HepG2 (cell line): ENCODE measurements around the gene DCAF6. TPM values are rescaled to one million over a fixed set of nuclear protein-coding genes. Genes with fewer than 3 reads are reported as not detected.

ENCODE experiments used
- ATAC-seq: fragments of 200-7000 bp; cut with Tn5 transposase; 3 replicates; pipeline ENCODE4 v1.9.1; 2020; ENCODE audit warnings: mild to moderate bottlenecking, moderate library complexity
- BruUV-seq: library from RNA; stranded (reverse); fragments of 400-500 nt; replicated peaks from 2 replicates; lab custom pipeline; 2021; lab: Mats Ljungman, UMichigan
- CTCF ChIA-PET: fragments of 300-600 bp; formaldehyde crosslinking; extraction: SDS; loops from one replicate; lab custom pipeline; 2021; ENCODE audit warnings: low total read pairs, inconsistent platforms, low intra/inter-chr PET ratio; lab: Yijun Ruan, JAX
- POLR2A ChIA-PET: fragments of 350-600 bp; sonication (Branson Sonifier 250); formaldehyde crosslinking; loops from one replicate; lab custom pipeline; 2020; ENCODE audit warnings: antibody characterized with exemption, inconsistent platforms; lab: Yijun Ruan, JAX
- DNase-seq: peaks from one replicate; pipeline ENCODE4 v3.0.0-alpha.2; 2015; ENCODE audit warnings: low spot score
- FAIRE-seq: peaks from 3 replicates; lab custom pipeline; 2011; peaks lifted over from hg19 to GRCh38; lab: Jason Lieb, UNC
- H2AFZ ChIP-seq: one replicate; pipeline ENCODE4 v1.6.1; 2011; ENCODE audit warnings: low read length, inconsistent platforms
- H3K27ac ChIP-seq: fragments of 300-600 bp; 3 replicates; pipeline ENCODE4 v1.8.0; 2011; ENCODE audit warnings: mixed run types, mild to moderate bottlenecking, mixed read lengths, low read length, inconsistent platforms; ENCODE audit not compliant: insufficient read depth; ENCODE audit errors: extremely low read length
- H3K27me3 ChIP-seq, 2 experiments: fragments of 200-600 bp in 1 of 2; 2 replicates in 1 of 2; 3 replicates in 1 of 2; pipeline versions ENCODE4 v1.6.0 to v1.8.0; 2011; ENCODE audit warnings: low read length in 2 of 2, mild to moderate bottlenecking in 2 of 2, moderate library complexity in 2 of 2, inconsistent platforms in 1 of 2; ENCODE audit not compliant: insufficient read depth in 2 of 2, control insufficient read depth in 1 of 2
- H3K36me3 ChIP-seq, 2 experiments: fragments of 200-600 bp in 1 of 2; replicated peaks in 1 of 2; 2 replicates in 1 of 2; 3 replicates in 1 of 2; pipeline versions ENCODE4 v1.5.1 to v1.8.0; 2011; ENCODE audit warnings: low read length in 2 of 2, inconsistent platforms in 1 of 2; ENCODE audit not compliant: insufficient read depth in 2 of 2, control insufficient read depth in 1 of 2
- H3K4me1 ChIP-seq: 2 replicates; pipeline ENCODE4 v1.5.1; 2012; ENCODE audit warnings: low read length, inconsistent platforms; ENCODE audit not compliant: insufficient read depth
- H3K4me2 ChIP-seq: 2 replicates; pipeline ENCODE4 v1.6.0; 2011; ENCODE audit warnings: low read depth, low read length, inconsistent platforms
- H3K4me3 ChIP-seq, 3 experiments: fragments of 200-600 bp in 1 of 3; sonication (generic), shearing (Covaris generic) in 1 of 3; replicated peaks in 1 of 3; 2 replicates each; pipeline ENCODE4 v1.5.1; 2011 to 2016; ENCODE audit warnings: low read length in 3 of 3, inconsistent platforms in 2 of 3, low read depth in 2 of 3, mild to moderate bottlenecking in 2 of 3, control low read depth in 1 of 3, mixed read lengths in 1 of 3; ENCODE audit not compliant: insufficient read depth in 1 of 3
- H3K79me2 ChIP-seq: one replicate; pipeline ENCODE4 v1.6.1; 2011; ENCODE audit warnings: low read length, inconsistent platforms; ENCODE audit not compliant: insufficient read depth
- H3K9ac ChIP-seq: 2 replicates; pipeline ENCODE4 v1.6.0; 2011; ENCODE audit warnings: mild to moderate bottlenecking, low read depth, low read length, inconsistent platforms; ENCODE audit not compliant: insufficient read depth
- H3K9me3 ChIP-seq: 2 replicates; pipeline ENCODE4 v1.5.1; 2012; ENCODE audit warnings: mild to moderate bottlenecking, low read length
- H4K20me1 ChIP-seq: 2 replicates; pipeline ENCODE4 v1.6.0; 2011; ENCODE audit warnings: inconsistent platforms, mild to moderate bottlenecking, low read length, moderate library complexity; ENCODE audit not compliant: insufficient read depth
- ATF7 ChIP-seq, 2 experiments: fragments of 450-650 bp in 1 of 2; sonication (generic) in 1 of 2; formaldehyde crosslinking in 1 of 2; IDR thresholded peaks; 2 replicates each; pipeline versions ENCODE4 v1.4.0 to v1.6.1; 2016 to 2020; ENCODE audit warnings: antibody characterized with exemption in 1 of 2, mild to moderate bottlenecking in 1 of 2, missing genetic modification reagents in 1 of 2
- ELF3 ChIP-seq: IDR thresholded peaks from 2 replicates; pipeline ENCODE4 v1.6.1; 2016; ENCODE audit warnings: missing genetic modification reagents, missing compliant biosample characterization
- HHEX ChIP-seq: IDR thresholded peaks from 2 replicates; pipeline ENCODE4 v1.6.1; 2016; ENCODE audit warnings: control low read depth
- JUN ChIP-seq: sonication (generic); formaldehyde crosslinking; IDR thresholded peaks from 2 replicates; pipeline ENCODE4 v1.4.0; 2020; ENCODE audit warnings: mild to moderate bottlenecking, missing genetic modification reagents
- KMT2A ChIP-seq: sonication (generic); formaldehyde crosslinking; IDR thresholded peaks from 2 replicates; pipeline ENCODE4 v1.4.0; 2020; ENCODE audit warnings: missing genetic modification reagents
- MBNL3 ChIP-seq: fragments of 250-450 bp; sonication (Bioruptor Pico); conservative IDR thresholded peaks from 2 replicates; pipeline ENCODE4 v1.8.0; 2022; ENCODE audit warnings: mild to moderate bottlenecking, inconsistent platforms
- MEIS2 ChIP-seq: sonication (generic); formaldehyde crosslinking; IDR thresholded peaks from 2 replicates; pipeline ENCODE4 v1.9.0; 2021; ENCODE audit warnings: mild to moderate bottlenecking, missing genetic modification reagents
- MTA1 ChIP-seq: sonication (generic); formaldehyde crosslinking; IDR thresholded peaks from 2 replicates; pipeline ENCODE4 v1.4.0; 2020; ENCODE audit warnings: missing genetic modification reagents, mild to moderate bottlenecking, borderline replicate concordance
- PAX8 ChIP-seq: sonication (generic); formaldehyde crosslinking; IDR thresholded peaks from 2 replicates; pipeline ENCODE4 v1.8.0; 2022; ENCODE audit warnings: mild to moderate bottlenecking, missing genetic modification reagents, borderline replicate concordance
- POGZ ChIP-seq: sonication (generic); formaldehyde crosslinking; IDR thresholded peaks from 2 replicates; pipeline ENCODE4 v1.4.0; 2020; ENCODE audit warnings: mild to moderate bottlenecking, missing genetic modification reagents
- RNF2 ChIP-seq: fragments of 450-650 bp; conservative IDR thresholded peaks from 2 replicates; pipeline ENCODE4 v1.6.1; 2016; ENCODE audit warnings: low read depth
- TBX3 ChIP-seq: fragments of 450-650 bp; IDR thresholded peaks from 2 replicates; pipeline ENCODE4 v1.6.1; 2017; ENCODE audit warnings: antibody characterized with exemption, mild to moderate bottlenecking, inconsistent platforms, borderline replicate concordance
- XBP1 ChIP-seq: sonication (generic); formaldehyde crosslinking; IDR thresholded peaks from 2 replicates; pipeline ENCODE4 v1.5.0; 2020; ENCODE audit warnings: missing genetic modification reagents
- ZBTB3 ChIP-seq: sonication (generic); formaldehyde crosslinking; IDR thresholded peaks from 2 replicates; pipeline ENCODE4 v1.4.0; 2020; ENCODE audit warnings: low read depth, mild to moderate bottlenecking, moderate library complexity, missing genetic modification reagents, borderline replicate concordance
- ZBTB7B ChIP-seq: sonication (generic); formaldehyde crosslinking; IDR thresholded peaks from 2 replicates; pipeline ENCODE4 v1.4.0; 2020; ENCODE audit warnings: missing genetic modification reagents
- ZNF180 ChIP-seq: sonication (generic); formaldehyde crosslinking; IDR thresholded peaks from 2 replicates; pipeline ENCODE4 v1.4.0; 2020; ENCODE audit warnings: low read depth, missing genetic modification reagents, borderline replicate concordance
- ZNF550 ChIP-seq: sonication (generic); formaldehyde crosslinking; IDR thresholded peaks from 2 replicates; pipeline ENCODE4 v1.4.0; 2020; ENCODE audit warnings: mild to moderate bottlenecking, missing genetic modification reagents, borderline replicate concordance
- ZNF672 ChIP-seq: sonication (generic); formaldehyde crosslinking; IDR thresholded peaks from 2 replicates; pipeline ENCODE4 v1.8.1; 2022; ENCODE audit warnings: missing genetic modification reagents
- ZNF781 ChIP-seq: sonication (generic); formaldehyde crosslinking; IDR thresholded peaks from 2 replicates; pipeline ENCODE4 v1.5.1; 2020; ENCODE audit warnings: borderline replicate concordance, mild to moderate bottlenecking, missing genetic modification reagents; ENCODE audit errors: not compliant biosample characterization
- WGBS: methylation state at CpG from one replicate; pipeline ENCODE4 v1.1.6; 2017; ENCODE audit warnings: low lambda C conversion rate; 5-methylcytosine and 5-hydroxymethylcytosine counted together
- in situ Hi-C: cut with HindIII; loops from 2 replicates; pipeline ENCODE4 v1.10.0; 2017; ENCODE audit warnings: low pct_unique_long_range_greater_than_20kb; ENCODE audit not compliant: extremely low pct_ligation_motif_present
- intact Hi-C: fragments of 100-400 bp; cut with micrococcal nuclease; formaldehyde crosslinking; loops from one replicate; pipeline ENCODE4 v1.10.0; 2022; ENCODE audit not compliant: unreplicated experiment
- polyA plus RNA-seq, 8 experiments: library from polyadenylated mRNA; depleted of rRNA in 3 of 8; stranded (reverse) in 7 of 8; unstranded in 1 of 8; fragments of >200 nt; fragmentation: Illumina TruSeq in 4 of 8; extraction: Trizol in 4 of 8; gene quantifications; 2 replicates each; pipeline versions ENCODE4 v1.2.1 to v1.2.3, GENCODE V29; 2011 to 2016; ENCODE audit warnings: low read depth in 4 of 8, missing spikeins in 1 of 8, mixed read lengths in 1 of 8; ENCODE audit not compliant: insufficient read depth in 1 of 8
- total RNA-seq, 5 experiments: library from RNA; depleted of rRNA; stranded (reverse); fragments of >200 nt; fragmentation: Illumina TruSeq; extraction: Trizol; gene quantifications; 2 replicates each; pipeline ENCODE4 v1.2.3, GENCODE V29; 2016; ENCODE audit warnings: low read depth in 1 of 5

The DCAF6 gene
- total and polyA plus RNA-seq, 2 of the 13 experiments (the other 11 are each of a cell fraction or from before 2014, with no cell fraction given) = 24.7 to 33.7 TPM

- no TSS peak for BruUV-seq
- Histone ChIP-seq H2AFZ (no peak overlapping the region), H3K27ac (no peak overlapping the region), H3K9me3 (no peaks in the 10 kb centered on the region), H3K4me1 (peaks cover 15% of the 10 kb centered on the region), H3K9ac (no peak overlapping the region), H3K4me2 (no peak overlapping the region), H3K27me3 (no peaks in the 10 kb centered on the region), H3K36me3 (peaks cover 3 to 11% of the 10 kb centered on the region in 2 experiments), H4K20me1 (peaks cover 2% of the 10 kb centered on the region; the same call in 1 of the 2 replicates), H3K4me3 (no peak overlapping the region), H3K79me2 (peaks cover 9% of the 10 kb centered on the region)
- FAIRE-seq (peak; percentile 51), ATAC-seq (no peak), DNase-seq (no peak)
- TF ChIP-seq TBX3 = no peak
- no peak for TF ChIP-seq ZNF781 (CRISPR knock-in tag)
- no peak for TF ChIP-seq HHEX (CRISPR knock-in tag)
- no peak for TF ChIP-seq MTA1
- TF ChIP-seq RNF2 = no peak
- no peak for TF ChIP-seq ZBTB3 (CRISPR knock-in tag)
- no peak for TF ChIP-seq PAX8 (CRISPR knock-in tag)
- WGBS = 89% methylated on average over 2 of the region's 2 CpGs
- ChIA-PET CTCF (no interaction called here), POLR2A (no interaction called here)
- in situ Hi-C loops (no loop called here), intact Hi-C loops (no loop called here)
These were observed 47.4 kb downstream of the DCAF6 start for GRCh38 chr1:167983797-167984420.

- Histone ChIP-seq H2AFZ (no peak overlapping the region), H3K36me3 (peaks cover 3 to 9% of the 10 kb centered on the region in 2 experiments), H3K4me2 (no peak overlapping the region), H3K9me3 (no peaks in the 10 kb centered on the region), H3K4me3 (no peak overlapping the region), H3K27ac (no peak overlapping the region), H3K27me3 (no peaks in the 10 kb centered on the region), H4K20me1 (peaks cover 2% of the 10 kb centered on the region; the same call in 1 of the 2 replicates), H3K9ac (no peak overlapping the region), H3K79me2 (peaks cover 9% of the 10 kb centered on the region), H3K4me1 (peaks cover 15% of the 10 kb centered on the region)
- intact Hi-C loops = no loop called here
- POLR2A ChIA-PET = no interaction called here
- WGBS = 94% methylated on average over 8 of the region's 8 CpGs
- DNase-seq = no peak
- no peak for ATAC-seq
- CTCF ChIA-PET = no interaction called here
- in situ Hi-C loops = no loop called here
- peak; percentile 4 for FAIRE-seq
- BruUV-seq = no TSS peak
- TF ChIP-seq JUN (CRISPR knock-in tag) (no peak), ZBTB7B (CRISPR knock-in tag) (no peak), XBP1 (CRISPR knock-in tag) (no peak), ZNF672 (CRISPR knock-in tag) (no peak), ZNF550 (CRISPR knock-in tag) (no peak), ELF3 (CRISPR knock-in tag) (no peak), MEIS2 (no peak), POGZ (CRISPR knock-in tag) (no peak), KMT2A (CRISPR knock-in tag) (no peak), MBNL3 (CRISPR knock-in tag) (no peak), ATF7 (IDR thresholded peaks at IDR 0.05) (no peak), ATF7 (CRISPR knock-in tag; IDR thresholded peaks at IDR 0.05) (no peak), ZNF180 (CRISPR knock-in tag) (no peak)
These were observed 48.5 kb downstream of the DCAF6 start for GRCh38 chr1:167984886-167985489.
